Astrocyte of the spinal cord (primary cell): ENCODE data around the gene TRPM7.

Source experiments
- DNase-seq: peaks from one replicate; pipeline ENCODE4 v3.0.0; 2011; ENCODE audit warnings: low read depth, low spot score
- H3K4me3 ChIP-seq: 2 replicates; pipeline ENCODE4 v1.5.1; 2011; ENCODE audit warnings: low read depth, mild to moderate bottlenecking, low read length, moderate library complexity
- in situ Hi-C: cut with HindIII; loops from 2 replicates; pipeline ENCODE4 v1.10.0; 2017; ENCODE audit warnings: low sequenced_read_pairs
- TF ChIP-seq, protein P1 (sequence below): IDR thresholded peaks from 2 replicates; pipeline ENCODE4 v1.5.1; 2012; ENCODE audit warnings: low read depth, mild to moderate bottlenecking, low read length, inconsistent platforms

The TRPM7 gene

DNA sequence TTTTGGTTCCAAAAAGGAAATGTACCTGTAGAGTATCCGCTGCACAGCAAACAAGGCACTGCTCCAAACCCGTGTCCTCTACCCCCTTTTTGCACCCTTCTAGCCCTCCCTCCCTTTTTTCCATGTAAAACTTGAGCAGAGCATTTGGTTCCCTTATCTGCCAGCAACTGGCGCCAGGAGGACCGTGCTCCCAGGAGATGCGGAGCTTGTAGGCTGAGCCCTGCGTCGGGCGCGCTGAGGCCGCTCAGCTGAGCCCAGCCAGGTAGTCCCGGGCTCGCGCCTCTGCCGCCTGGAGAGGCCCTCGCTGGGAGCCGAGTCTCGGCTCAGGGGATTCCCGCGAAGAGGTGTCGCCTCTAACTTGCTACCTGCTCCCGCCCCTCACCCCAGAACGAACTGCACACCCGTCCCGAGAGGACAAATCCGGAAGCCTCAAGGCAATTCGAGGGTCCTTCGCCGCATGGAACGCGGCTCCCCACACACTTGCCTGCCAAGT, 575 bp downstream of the TRPM7 start:
- peak; percentile 55 for DNase-seq
- peak overlapping the region; percentile 99 for H3K4me3 ChIP-seq
- TF ChIP-seq, protein P1, sequence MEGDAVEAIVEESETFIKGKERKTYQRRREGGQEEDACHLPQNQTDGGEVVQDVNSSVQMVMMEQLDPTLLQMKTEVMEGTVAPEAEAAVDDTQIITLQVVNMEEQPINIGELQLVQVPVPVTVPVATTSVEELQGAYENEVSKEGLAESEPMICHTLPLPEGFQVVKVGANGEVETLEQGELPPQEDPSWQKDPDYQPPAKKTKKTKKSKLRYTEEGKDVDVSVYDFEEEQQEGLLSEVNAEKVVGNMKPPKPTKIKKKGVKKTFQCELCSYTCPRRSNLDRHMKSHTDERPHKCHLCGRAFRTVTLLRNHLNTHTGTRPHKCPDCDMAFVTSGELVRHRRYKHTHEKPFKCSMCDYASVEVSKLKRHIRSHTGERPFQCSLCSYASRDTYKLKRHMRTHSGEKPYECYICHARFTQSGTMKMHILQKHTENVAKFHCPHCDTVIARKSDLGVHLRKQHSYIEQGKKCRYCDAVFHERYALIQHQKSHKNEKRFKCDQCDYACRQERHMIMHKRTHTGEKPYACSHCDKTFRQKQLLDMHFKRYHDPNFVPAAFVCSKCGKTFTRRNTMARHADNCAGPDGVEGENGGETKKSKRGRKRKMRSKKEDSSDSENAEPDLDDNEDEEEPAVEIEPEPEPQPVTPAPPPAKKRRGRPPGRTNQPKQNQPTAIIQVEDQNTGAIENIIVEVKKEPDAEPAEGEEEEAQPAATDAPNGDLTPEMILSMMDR = peak; percentile 10
- in situ Hi-C loops = no loop called here

DNA sequence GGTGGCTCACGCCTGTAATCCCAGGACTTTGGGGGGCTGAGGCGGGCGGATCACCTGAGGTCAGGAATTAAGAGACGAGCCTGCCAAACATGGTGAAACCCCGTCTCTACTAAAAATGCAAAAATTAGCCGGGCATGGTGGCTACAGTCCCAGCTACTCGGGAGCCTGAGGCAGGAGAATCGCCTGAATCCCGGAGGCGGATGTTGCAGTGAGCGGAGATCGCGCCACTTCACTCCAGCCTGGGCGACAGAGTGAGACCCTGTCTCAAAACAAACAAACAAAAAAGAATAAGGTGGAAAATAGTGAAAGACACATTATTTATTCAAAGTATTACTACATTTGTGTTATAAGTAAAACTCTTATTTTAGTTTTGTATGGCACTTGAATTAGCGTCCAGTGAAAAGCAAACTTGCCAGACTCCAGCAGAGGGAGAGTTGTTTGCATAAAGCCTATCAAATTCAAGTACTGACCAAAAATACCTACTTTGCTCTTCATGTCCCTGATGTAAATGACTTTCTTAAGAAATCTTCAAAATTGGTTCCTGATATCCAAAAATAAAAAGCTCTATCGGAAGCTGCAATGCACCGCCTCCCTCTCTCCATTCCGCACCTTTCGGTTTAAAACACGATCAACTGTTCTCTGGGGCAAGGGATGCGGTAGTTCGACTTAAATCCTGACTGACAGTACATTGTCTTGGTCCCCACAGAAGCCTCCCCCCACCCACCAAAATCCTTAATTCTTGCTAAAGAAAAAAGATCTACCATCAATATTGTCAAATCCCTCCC, 1.2 kb downstream of the TRPM7 start:
- TF ChIP-seq, protein P1 = peak; percentile 15
- H3K4me3 ChIP-seq = peak overlapping the region; percentile 99
- in situ Hi-C loops = no loop called here
- DNase-seq = peak; percentile 19

DNA sequence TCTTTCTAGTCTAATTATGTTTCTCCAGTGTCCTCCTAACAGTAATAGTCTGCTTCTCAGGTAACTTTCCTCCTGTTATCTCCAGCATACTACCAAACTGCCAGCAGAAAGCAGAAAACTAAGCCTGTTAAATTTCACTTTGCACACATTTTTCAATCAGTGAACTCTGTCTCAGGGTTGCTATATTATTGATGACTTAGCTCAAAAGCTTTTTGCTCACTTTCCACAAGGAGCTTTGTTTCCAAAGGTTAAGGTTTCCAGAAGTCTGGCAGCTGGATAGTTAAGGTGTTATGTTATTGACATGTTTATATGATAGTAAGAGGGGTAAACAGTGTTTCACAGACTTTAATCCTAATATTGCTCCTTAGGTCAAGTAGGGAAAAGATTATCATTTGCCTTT, 5.1 kb downstream of the TRPM7 start:
- no peak for DNase-seq
- in situ Hi-C loops = no loop called here
- TF ChIP-seq, protein P1 = no peak
- H3K4me3 ChIP-seq = no peak overlapping the region

DNA sequence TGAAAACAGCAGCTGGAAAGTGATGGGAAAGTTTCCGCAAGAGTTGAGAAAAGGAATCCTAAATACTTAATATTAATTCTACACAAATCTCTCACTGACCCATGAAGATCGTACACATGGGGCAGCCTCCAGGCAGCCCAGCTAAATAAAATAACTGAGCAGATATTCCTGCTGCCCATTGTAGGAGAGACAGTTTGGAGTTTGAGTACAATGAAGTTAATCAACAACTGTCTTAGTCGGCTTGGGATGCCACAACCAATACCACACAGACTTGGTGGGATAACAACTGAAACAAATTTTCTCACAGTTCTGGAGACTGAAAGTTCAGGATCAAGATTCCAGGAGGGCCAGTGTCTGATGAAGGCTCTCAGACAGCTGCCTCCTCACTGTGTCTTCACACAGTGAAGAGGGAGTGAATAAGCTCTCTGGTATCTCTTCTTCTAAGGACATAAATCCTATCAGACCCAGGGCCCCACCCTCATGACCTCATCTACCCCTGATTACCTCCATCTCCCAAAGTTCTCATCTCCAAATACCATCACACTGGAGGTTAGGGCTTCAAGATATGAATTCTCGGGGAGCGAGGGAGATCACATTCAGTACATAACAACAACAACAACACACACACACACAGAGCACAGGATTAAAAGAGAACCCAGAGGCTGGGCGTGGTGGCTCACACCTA, 9.7 kb downstream of the TRPM7 start:
- no peak overlapping the region for H3K4me3 ChIP-seq
- peak; percentile 33 for DNase-seq
- TF ChIP-seq, protein P1 = no peak
- in situ Hi-C loops = no loop called here

DNA sequence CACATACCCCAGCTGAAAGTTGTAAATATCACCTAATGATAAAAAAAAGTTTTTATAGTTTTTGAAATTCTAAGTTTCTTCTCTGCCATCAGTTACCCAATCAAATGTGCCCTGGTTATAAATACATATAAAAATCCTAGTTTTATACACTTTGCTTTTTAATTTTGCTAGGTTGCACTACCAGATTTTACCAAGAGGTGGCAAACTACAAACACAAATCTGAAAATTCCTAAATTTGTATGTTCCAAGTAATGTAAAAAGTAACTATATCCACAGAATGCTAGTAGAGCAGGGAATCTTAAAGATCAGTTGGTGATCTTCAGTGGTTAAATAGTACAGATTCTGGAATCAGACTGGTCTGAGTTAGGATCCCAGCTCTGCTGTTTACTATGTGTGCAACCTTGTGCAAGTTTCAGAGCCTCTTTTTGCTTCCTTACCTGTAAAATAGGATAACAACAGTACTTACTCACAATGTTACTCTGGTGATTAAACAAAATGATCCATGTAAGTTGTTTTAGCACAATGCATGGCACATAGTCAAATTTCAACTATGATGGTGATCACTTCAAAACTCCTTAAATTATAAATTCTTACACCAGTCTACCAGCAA, 11.0 kb downstream of the TRPM7 start:
- TF ChIP-seq, protein P1 = peak; percentile 58
- DNase-seq = peak; percentile 67
- no peak overlapping the region for H3K4me3 ChIP-seq
- in situ Hi-C loops = no loop called here

DNA sequence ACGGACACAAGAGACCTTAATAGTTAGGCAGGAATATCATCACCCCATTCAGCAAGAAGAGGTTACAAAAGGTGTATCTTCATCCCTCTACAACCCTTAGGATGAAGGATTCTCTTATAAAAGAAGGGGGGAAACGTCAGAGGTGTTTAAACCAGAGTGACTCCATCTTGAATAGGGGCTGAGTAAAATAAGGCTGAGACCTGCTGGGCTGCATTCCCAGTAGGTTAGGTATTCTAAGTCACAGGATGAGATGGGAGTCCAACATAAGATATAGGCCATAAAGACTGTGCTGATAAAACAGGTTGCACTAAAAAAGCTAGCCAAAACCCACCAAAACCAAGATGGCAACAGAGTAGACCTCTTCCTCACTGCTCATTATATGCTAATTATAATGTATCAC, 16.5 kb downstream of the TRPM7 start:
- in situ Hi-C loops = no loop called here
- TF ChIP-seq, protein P1 = no peak
- H3K4me3 ChIP-seq = no peak overlapping the region
- DNase-seq = no peak
